BJ (cell line): Measurements from ENCODE around the gene MFAP2. TPM values are rescaled to one million over a fixed set of nuclear protein-coding genes. Genes with fewer than 3 reads are reported as not detected.
A peak's percentile ranks its signal among the peaks of the same experiment; 100 is the strongest.

Experiments
- CTCF ChIA-PET: fragments of 350-600 bp; formaldehyde crosslinking; extraction: SDS; loops from one replicate; lab custom pipeline; 2021; ENCODE audit warnings: antibody characterized with exemption, inconsistent platforms; lab: Yijun Ruan, JAX
- POLR2A ChIA-PET: fragments of 300-600 bp; sonication (Branson Sonifier 250); formaldehyde crosslinking; extraction: SDS; loops from one replicate; lab custom pipeline; 2021; ENCODE audit warnings: antibody characterized with exemption; lab: Charles Lee
- DNase-seq: peaks from one replicate; pipeline ENCODE4 v3.0.0-alpha.2; 2011; ENCODE audit warnings: low read depth
- H3K27me3 ChIP-seq: 2 replicates; pipeline ENCODE4 v1.6.0; 2011; ENCODE audit warnings: low read length; ENCODE audit not compliant: control insufficient read depth, insufficient read depth
- H3K36me3 ChIP-seq: 2 replicates; pipeline ENCODE4 v1.5.1; 2011; ENCODE audit warnings: low read length; ENCODE audit not compliant: control insufficient read depth, insufficient read depth
- H3K4me3 ChIP-seq: 2 replicates; pipeline ENCODE4 v1.5.1; 2011; ENCODE audit warnings: low read depth, mild to moderate bottlenecking, control low read depth, low read length
- CTCF ChIP-seq: IDR thresholded peaks from 2 replicates; pipeline ENCODE4 v1.5.1; 2011; ENCODE audit warnings: low read depth, mild to moderate bottlenecking, control low read depth, inconsistent platforms, low read length, moderate library complexity; ENCODE audit not compliant: insufficient read depth
- polyA plus RNA-seq: library from polyadenylated mRNA; depleted of rRNA; stranded (reverse); fragments of >200 nt; gene quantifications from 2 replicates; pipeline ENCODE4 v1.2.3, GENCODE V29; 2011

MFAP2 gene
- polyA plus RNA-seq, 1 experiment: 115 TPM

- peak; percentile 23 for DNase-seq
- H3K36me3 ChIP-seq: peaks cover 15% of the 10 kb centered on the region
- H3K27me3 ChIP-seq: no peaks in the 10 kb centered on the region
- POLR2A ChIA-PET: no interaction called here
- H3K4me3 ChIP-seq: no peak overlapping the region
- TF ChIP-seq CTCF: no peak
- CTCF ChIA-PET: interaction anchor here (1.9 to 2.0 kb wide), 2 partner anchors 9 to 67 kb away, joined by 6 to 8 read pairs; no protein-coding TSS in a partner anchor
Observed at GRCh38 chr1:17027403-17027802, 47.0 kb upstream of the MFAP2 start.

GRCh38 chr1:17024721-17025120, 44.3 kb upstream of the MFAP2 start:
- no peaks in the 10 kb centered on the region for H3K27me3 ChIP-seq
- TF ChIP-seq CTCF: no peak
- no peak for DNase-seq
- H3K36me3 ChIP-seq: peaks cover 27% of the 10 kb centered on the region
- ChIA-PET POLR2A (no interaction called here), CTCF (no interaction called here)
- H3K4me3 ChIP-seq: no peak overlapping the region

GRCh38 chr1:17023573-17023972, 43.2 kb upstream of the MFAP2 start:
- Histone ChIP-seq H3K36me3 (peaks cover 28% of the 10 kb centered on the region), H3K27me3 (no peaks in the 10 kb centered on the region), H3K4me3 (no peak overlapping the region)
- DNase-seq: no peak
- no peak for TF ChIP-seq CTCF
- POLR2A ChIA-PET: no interaction called here
- CTCF ChIA-PET: interaction anchor here (1.1 to 1.4 kb wide), 3 partner anchors 63 to 313 kb away, joined by 3 read pairs; no protein-coding TSS in a partner anchor

- ChIA-PET POLR2A (no interaction called here), CTCF (interaction anchor here (1.1 to 1.6 kb wide), 4 partner anchors 29 to 313 kb away, joined by 3 read pairs; no protein-coding TSS in a partner anchor)
- H3K4me3 ChIP-seq: no peak overlapping the region
- DNase-seq: no peak
- H3K36me3 ChIP-seq: peaks cover 30% of the 10 kb centered on the region
- TF ChIP-seq CTCF: no peak
- no peaks in the 10 kb centered on the region for H3K27me3 ChIP-seq
Observed at GRCh38 chr1:17023102-17023501, 42.7 kb upstream of the MFAP2 start.

- Histone ChIP-seq H3K27me3 (no peaks in the 10 kb centered on the region), H3K36me3 (peaks cover 28% of the 10 kb centered on the region), H3K4me3 (no peak overlapping the region)
- CTCF ChIA-PET: interaction anchor here (1.6 to 2.4 kb wide), 2 partner anchors 30 to 61 kb away, joined by 3 to 12 read pairs; no protein-coding TSS in a partner anchor
- POLR2A ChIA-PET: no interaction called here
- TF ChIP-seq CTCF: no peak
- no peak for DNase-seq
Observed at GRCh38 chr1:17021896-17022295, 41.5 kb upstream of the MFAP2 start.
